Liver (tissue), 9 donors: ENCODE results near the gene FRZB. TPM values are rescaled to one million over a fixed set of nuclear protein-coding genes. Genes with fewer than 3 reads are reported as not detected.

Experiments
- DNase-seq: peaks from one replicate; pipeline ENCODE4 v3.0.0-alpha.2; 2017; ENCODE audit warnings: low spot score
- H3K27ac ChIP-seq, 2 donors: one replicate each; pipeline ENCODE4 v1.7.0; 2013; ENCODE audit warnings: inconsistent platforms in 2 of 2, low read length in 2 of 2, control low read depth in 1 of 2, low read depth in 1 of 2, mild to moderate bottlenecking in 1 of 2
- H3K27me3 ChIP-seq, 4 donors: one replicate each; pipeline versions ENCODE4 v1.6.1 to v1.7.0; 2013; ENCODE audit warnings: low read length in 3 of 4, inconsistent platforms in 1 of 4, mild to moderate bottlenecking in 1 of 4, moderate library complexity in 1 of 4; ENCODE audit not compliant: control insufficient read depth in 4 of 4, insufficient read depth in 4 of 4
- H3K36me3 ChIP-seq, 4 donors: one replicate each; pipeline versions ENCODE4 v1.6.1 to v1.7.0; 2013; ENCODE audit warnings: low read length in 3 of 4, mild to moderate bottlenecking in 3 of 4, low read depth in 1 of 4, moderate library complexity in 1 of 4; ENCODE audit not compliant: control insufficient read depth in 4 of 4, insufficient read depth in 3 of 4
- H3K4me1 ChIP-seq, 4 donors: one replicate each; pipeline versions ENCODE4 v1.6.1 to v1.7.0; 2013; ENCODE audit warnings: low read length in 3 of 4, mild to moderate bottlenecking in 3 of 4, moderate library complexity in 1 of 4; ENCODE audit not compliant: control insufficient read depth in 4 of 4, insufficient read depth in 4 of 4
- H3K4me3 ChIP-seq, 3 donors: one replicate each; pipeline versions ENCODE4 v1.6.1 to v1.7.0; 2013; ENCODE audit warnings: low read length in 3 of 3, control low read depth in 1 of 3, low read depth in 1 of 3, mild to moderate bottlenecking in 1 of 3
- H3K9ac ChIP-seq, 2 donors: one replicate each; pipeline ENCODE4 v1.7.0; 2013; ENCODE audit warnings: low read length in 2 of 2, mild to moderate bottlenecking in 2 of 2, moderate library complexity in 2 of 2, control low read depth in 1 of 2, low read depth in 1 of 2
- H3K9me3 ChIP-seq, 4 donors: one replicate each; pipeline versions ENCODE4 v1.6.1 to v1.7.0; 2013; ENCODE audit warnings: low read length in 3 of 4; ENCODE audit not compliant: control insufficient read depth in 4 of 4
- ATF3 ChIP-seq: IDR thresholded peaks from 2 replicates; pipeline ENCODE4 v1.6.1; 2016; ENCODE audit warnings: antibody characterized with exemption
- CTCF ChIP-seq: fragments of 150-350 bp; IDR thresholded peaks from 2 replicates; pipeline ENCODE4 v1.5.1; 2017; ENCODE audit warnings: improper control_type of control experiment, low read depth, low read length; ENCODE audit not compliant: missing input control
- EGR1 ChIP-seq, 2 donors: IDR thresholded peaks; 2 replicates each; pipeline ENCODE4 v1.6.1; 2016 to 2018; ENCODE audit warnings: antibody characterized with exemption in 2 of 2, low read depth in 2 of 2
- FOXA1 ChIP-seq: IDR thresholded peaks from 2 replicates; pipeline ENCODE4 v1.6.1; 2016; ENCODE audit warnings: antibody characterized with exemption
- FOXA2 ChIP-seq: IDR thresholded peaks from 2 replicates; pipeline ENCODE4 v1.6.1; 2016; ENCODE audit warnings: antibody characterized with exemption
- GABPA ChIP-seq, 2 donors: IDR thresholded peaks in 1 of 2; conservative IDR thresholded peaks in 1 of 2; 2 replicates each; pipeline ENCODE4 v1.6.1; 2016; ENCODE audit warnings: antibody characterized with exemption in 2 of 2, mild to moderate bottlenecking in 1 of 2, moderate library complexity in 1 of 2
- HNF4A ChIP-seq, 2 donors: conservative IDR thresholded peaks; 2 replicates each; pipeline ENCODE4 v1.6.1; 2016; ENCODE audit warnings: antibody characterized with exemption in 2 of 2, mild to moderate bottlenecking in 2 of 2
- HNF4G ChIP-seq: IDR thresholded peaks from 2 replicates; pipeline ENCODE4 v1.6.1; 2016; ENCODE audit warnings: antibody characterized with exemption
- JUND ChIP-seq, 2 donors: IDR thresholded peaks; 2 replicates each; pipeline ENCODE4 v1.6.1; 2016; ENCODE audit warnings: antibody characterized with exemption in 2 of 2
- NR2F2 ChIP-seq: IDR thresholded peaks from 2 replicates; pipeline ENCODE4 v1.6.1; 2016; ENCODE audit warnings: antibody characterized with exemption
- RAD21 ChIP-seq, 2 donors: IDR thresholded peaks; 2 replicates each; pipeline ENCODE4 v1.6.1; 2016; ENCODE audit warnings: antibody characterized with exemption in 2 of 2, mild to moderate bottlenecking in 2 of 2
- REST ChIP-seq: IDR thresholded peaks from 2 replicates; pipeline ENCODE4 v1.6.1; 2016; ENCODE audit warnings: antibody characterized with exemption, mild to moderate bottlenecking
- RXRA ChIP-seq, 2 donors: IDR thresholded peaks; 2 replicates each; pipeline ENCODE4 v1.6.1; 2017 to 2018; ENCODE audit warnings: antibody characterized with exemption in 2 of 2, mild to moderate bottlenecking in 1 of 2
- SP1 ChIP-seq: IDR thresholded peaks from 2 replicates; pipeline ENCODE4 v1.6.1; 2018; ENCODE audit warnings: antibody characterized with exemption, mild to moderate bottlenecking
- TAF1 ChIP-seq: conservative IDR thresholded peaks from 2 replicates; pipeline ENCODE4 v1.6.1; 2016; ENCODE audit warnings: antibody characterized with exemption, mild to moderate bottlenecking
- YY1 ChIP-seq: IDR thresholded peaks from 2 replicates; pipeline ENCODE4 v1.6.1; 2016; ENCODE audit warnings: antibody characterized with exemption, mild to moderate bottlenecking
- ZBTB33 ChIP-seq: IDR thresholded peaks from 2 replicates; pipeline ENCODE4 v1.6.1; 2016; ENCODE audit warnings: antibody characterized with exemption
- WGBS: extraction: QIAGEN DNeasy Blood & Tissue Kit; methylation state at CpG from one replicate; pipeline ENCODE4 v1.1.7; 2013; 5-methylcytosine and 5-hydroxymethylcytosine counted together
- polyA plus RNA-seq, 2 donors: library from polyadenylated mRNA; stranded (reverse) in 1 of 2; unstranded in 1 of 2; fragments of 200-250 nt in 1 of 2; fragments of >200 nt in 1 of 2; fragmentation: Nextera tagmentation in 1 of 2; extraction: Ambion mirVana in 1 of 2; gene quantifications; one replicate each; pipeline versions ENCODE4 v1.2.1 to v1.2.3, GENCODE V29; 2013 to 2015
- total RNA-seq, 2 donors: library from RNA; depleted of rRNA; stranded (reverse); fragments of >200 nt; gene quantifications; one replicate each; pipeline ENCODE4 v1.2.3, GENCODE V29; 2014
- donor health status: healthy.
- donor health status: healthy.
- donor health status: healthy.
- donor health status: healthy.
- donor health status: healthy.

FRZB gene
- total and polyA plus RNA-seq, 4 donors: 0.17 to 1.0 (median 0.54) TPM

GRCh38 chr2:182824767-182825158, 41.7 kb downstream of the FRZB start:
- TF ChIP-seq YY1 (no peak), GABPA (IDR thresholded peaks at IDR 0.05 in 1 of 2, conservative IDR thresholded peaks at IDR 0.05 in 1 of 2) (no peak), SP1 (no peak), EGR1 (IDR thresholded peaks at IDR 0.05; ENCODE audit: low read depth in 2 of 2) (no peak), CTCF (no peak), RAD21 (IDR thresholded peaks at IDR 0.05) (no peak), ATF3 (no peak), HNF4A (conservative IDR thresholded peaks at IDR 0.05) (no peak), REST (no peak), FOXA1 (no peak), JUND (IDR thresholded peaks at IDR 0.05) (no peak)
- H3K9me3 ChIP-seq: no peaks in the 10 kb centered on the region

GRCh38 chr2:182824056-182824766, 42.2 kb downstream of the FRZB start:
- WGBS: 65% methylated on average over 5 of the region's 5 CpGs
- TF ChIP-seq ZBTB33 (no peak), RAD21 (IDR thresholded peaks at IDR 0.05) (no peak), RXRA (IDR thresholded peaks at IDR 0.05) (no peak), EGR1 (IDR thresholded peaks at IDR 0.05; ENCODE audit: low read depth in 2 of 2) (no peak), HNF4G (no peak), FOXA1 (no peak), JUND (IDR thresholded peaks at IDR 0.05) (no peak), REST (no peak), NR2F2 (no peak), TAF1 (no peak), GABPA (IDR thresholded peaks at IDR 0.05 in 1 of 2, conservative IDR thresholded peaks at IDR 0.05 in 1 of 2) (no peak), YY1 (no peak), CTCF (no peak), FOXA2 (no peak), SP1 (no peak)

More at GRCh38 chr2:182824767-182825158, 41.7 kb downstream of the FRZB start:
- Histone ChIP-seq H3K4me1 (no peaks in the 10 kb centered on the region), H3K4me3 (no peak overlapping the region), H3K9ac (no peak overlapping the region), H3K36me3 (no peaks in the 10 kb centered on the region), H3K27me3 (no peaks in the 10 kb centered on the region), H3K27ac (no peak overlapping the region)
- DNase-seq: no peak
- 84% methylated on average over 6 of the region's 6 CpGs for WGBS

More at GRCh38 chr2:182824056-182824766, 42.2 kb downstream of the FRZB start:
- Histone ChIP-seq H3K9ac (no peak overlapping the region), H3K27me3 (no peaks in the 10 kb centered on the region), H3K9me3 (no peaks in the 10 kb centered on the region), H3K27ac (no peak overlapping the region), H3K36me3 (no peaks in the 10 kb centered on the region), H3K4me3 (no peak overlapping the region), H3K4me1 (no peaks in the 10 kb centered on the region)
- no peak for DNase-seq
